Skeletal muscle tissue (tissue), 4 donors: ENCODE results near the gene PTPRK. TPM values are rescaled to one million over a fixed set of nuclear protein-coding genes. Genes with fewer than 3 reads are reported as not detected.

ENCODE experiments used
- H3K27ac ChIP-seq: one replicate; pipeline ENCODE4 v1.7.0; 2013; ENCODE audit warnings: mild to moderate bottlenecking, low read depth, low read length, inconsistent platforms
- H3K27me3 ChIP-seq, 3 donors: one replicate each; pipeline ENCODE4 v1.7.0; 2013; ENCODE audit warnings: low read length in 3 of 3; ENCODE audit not compliant: control insufficient read depth in 3 of 3, insufficient read depth in 3 of 3
- H3K36me3 ChIP-seq, 3 donors: one replicate each; pipeline ENCODE4 v1.7.0; 2013; ENCODE audit warnings: low read length in 3 of 3; ENCODE audit not compliant: control insufficient read depth in 3 of 3, insufficient read depth in 3 of 3
- H3K4me1 ChIP-seq, 3 donors: one replicate each; pipeline ENCODE4 v1.7.0; 2013; ENCODE audit warnings: low read length in 3 of 3, mild to moderate bottlenecking in 3 of 3; ENCODE audit not compliant: control insufficient read depth in 3 of 3, insufficient read depth in 3 of 3
- H3K4me3 ChIP-seq, 3 donors: one replicate each; pipeline ENCODE4 v1.7.0; 2013; ENCODE audit warnings: low read length in 3 of 3
- H3K9ac ChIP-seq, 3 donors: one replicate each; pipeline ENCODE4 v1.7.0; 2013; ENCODE audit warnings: low read length in 3 of 3, mild to moderate bottlenecking in 3 of 3, moderate library complexity in 2 of 3, low read depth in 1 of 3
- H3K9me3 ChIP-seq, 3 donors: one replicate each; pipeline ENCODE4 v1.7.0; 2013; ENCODE audit warnings: low read length in 3 of 3; ENCODE audit not compliant: control insufficient read depth in 3 of 3
- total RNA-seq: library from RNA; depleted of rRNA; stranded (reverse); fragments of >200 nt; gene quantifications from one replicate; pipeline ENCODE4 v1.2.3, GENCODE V29; 2014
- donor health status: Osteomylitis.

The PTPRK gene
- total RNA-seq, 1 donor from 2014 or later, result 37.1 TPM

- Histone ChIP-seq H3K9ac (no peak overlapping the region), H3K27ac (no peak overlapping the region), H3K36me3 (no peaks in the 10 kb centered on the region), H3K9me3 (no peaks in the 10 kb centered on the region), H3K27me3 (no peaks in the 10 kb centered on the region), H3K4me1 (no peaks in the 10 kb centered on the region), H3K4me3 (no peak overlapping the region)
Measured at GRCh38 chr6:128202169-128202765, 318.1 kb downstream of the PTPRK start.

DNA sequence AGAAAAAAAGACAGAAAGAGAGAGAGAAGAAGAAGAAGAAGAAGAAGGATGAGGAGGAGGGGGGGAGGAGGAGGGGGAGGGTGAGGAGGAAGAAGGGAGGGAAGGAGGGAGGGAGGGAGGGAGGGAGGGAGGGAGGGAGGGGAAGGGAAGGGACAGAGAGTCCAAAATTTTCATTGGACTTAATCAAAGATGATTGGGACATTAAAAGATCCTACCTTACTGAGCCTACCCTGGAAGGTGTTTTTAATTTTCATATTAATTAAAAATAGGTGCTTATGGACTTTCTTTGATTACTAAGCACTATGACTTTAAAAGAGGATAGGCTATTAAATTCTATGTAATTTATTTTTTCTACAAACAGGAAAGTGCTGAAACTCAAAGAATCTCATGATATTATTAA is 319.6 kb downstream of the PTPRK start:
- no peaks in the 10 kb centered on the region for H3K4me1 ChIP-seq
- no peaks in the 10 kb centered on the region for H3K9me3 ChIP-seq
- H3K9ac ChIP-seq, result no peak overlapping the region
- H3K4me3 ChIP-seq, result no peak overlapping the region
- no peaks in the 10 kb centered on the region for H3K36me3 ChIP-seq
- no peaks in the 10 kb centered on the region for H3K27me3 ChIP-seq
- no peak overlapping the region for H3K27ac ChIP-seq

DNA sequence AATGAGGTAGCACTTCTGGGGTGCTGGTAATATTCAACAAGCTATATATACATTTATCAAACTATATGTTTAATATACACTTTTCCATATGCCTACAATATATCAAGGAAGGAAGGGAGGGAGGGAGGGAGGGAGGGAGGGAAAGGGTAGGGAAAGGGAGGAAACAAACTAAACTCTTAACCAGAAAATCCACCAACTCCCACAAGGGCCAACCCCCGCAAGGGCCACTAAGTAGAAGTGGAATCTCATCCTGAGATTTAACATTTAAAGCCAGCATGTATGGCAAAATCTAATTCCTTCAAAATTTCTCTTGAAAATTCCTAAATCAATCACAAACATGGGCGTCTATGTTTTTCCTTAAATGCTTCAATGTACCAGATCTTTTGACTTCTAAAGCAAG is 320.9 kb downstream of the PTPRK start:
- Histone ChIP-seq H3K4me1 (no peaks in the 10 kb centered on the region), H3K36me3 (no peaks in the 10 kb centered on the region), H3K27me3 (no peaks in the 10 kb centered on the region), H3K9ac (no peak overlapping the region), H3K27ac (no peak overlapping the region), H3K9me3 (no peaks in the 10 kb centered on the region), H3K4me3 (no peak overlapping the region)

DNA sequence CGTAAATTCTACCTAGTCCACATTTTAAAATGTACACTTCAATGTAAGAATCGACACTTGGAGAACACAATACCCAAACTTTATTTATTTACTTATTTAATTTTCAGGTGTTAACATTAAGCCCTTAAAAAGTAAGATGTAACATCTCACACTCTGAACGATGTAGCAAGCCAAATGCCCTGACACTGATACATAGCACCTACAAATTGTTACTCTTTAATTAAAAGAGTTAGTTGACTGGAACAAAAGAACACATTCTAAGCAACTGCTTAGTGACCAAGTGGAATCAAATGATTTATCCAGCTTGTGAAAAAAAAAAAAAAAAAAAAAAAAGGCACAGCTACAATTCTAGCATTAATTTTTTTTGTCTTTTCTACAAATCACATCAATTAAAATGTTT is 327.4 kb downstream of the PTPRK start:
- Histone ChIP-seq H3K4me3 (no peak overlapping the region), H3K27ac (no peak overlapping the region), H3K4me1 (no peaks in the 10 kb centered on the region), H3K27me3 (no peaks in the 10 kb centered on the region), H3K9me3 (no peaks in the 10 kb centered on the region), H3K36me3 (no peaks in the 10 kb centered on the region), H3K9ac (no peak overlapping the region)

- H3K27me3 ChIP-seq, result no peaks in the 10 kb centered on the region
- no peaks in the 10 kb centered on the region for H3K36me3 ChIP-seq
- no peaks in the 10 kb centered on the region for H3K9me3 ChIP-seq
- no peak overlapping the region for H3K9ac ChIP-seq
- no peaks in the 10 kb centered on the region for H3K4me1 ChIP-seq
- H3K27ac ChIP-seq, result no peak overlapping the region
- no peak overlapping the region for H3K4me3 ChIP-seq
Measured at GRCh38 chr6:128188678-128189077, 331.7 kb downstream of the PTPRK start.

DNA sequence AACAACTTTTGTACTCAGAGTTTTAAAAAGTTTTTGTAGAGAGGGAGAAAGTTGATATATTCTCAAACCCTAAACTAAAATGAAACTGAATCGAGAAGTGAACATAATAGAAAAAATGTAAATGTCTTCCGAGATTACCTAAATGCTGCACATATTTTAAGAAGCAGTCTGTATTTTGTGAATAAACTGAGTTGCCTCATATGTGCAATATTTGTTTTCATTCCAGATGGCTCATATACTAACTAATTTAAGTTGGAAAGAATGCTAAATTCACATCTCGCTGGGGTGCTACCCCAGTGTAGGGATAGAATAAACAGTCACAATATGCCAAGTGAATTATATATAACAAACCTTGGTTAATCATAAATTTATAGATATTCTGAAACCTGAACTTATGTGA is 333.7 kb downstream of the PTPRK start:
- Histone ChIP-seq H3K27me3 (no peaks in the 10 kb centered on the region), H3K4me3 (no peak overlapping the region), H3K27ac (no peak overlapping the region), H3K9ac (no peak overlapping the region), H3K9me3 (no peaks in the 10 kb centered on the region), H3K36me3 (peaks cover 0 to 2% (median 0%) of the 10 kb centered on the region in 3 donors), H3K4me1 (no peaks in the 10 kb centered on the region)

DNA sequence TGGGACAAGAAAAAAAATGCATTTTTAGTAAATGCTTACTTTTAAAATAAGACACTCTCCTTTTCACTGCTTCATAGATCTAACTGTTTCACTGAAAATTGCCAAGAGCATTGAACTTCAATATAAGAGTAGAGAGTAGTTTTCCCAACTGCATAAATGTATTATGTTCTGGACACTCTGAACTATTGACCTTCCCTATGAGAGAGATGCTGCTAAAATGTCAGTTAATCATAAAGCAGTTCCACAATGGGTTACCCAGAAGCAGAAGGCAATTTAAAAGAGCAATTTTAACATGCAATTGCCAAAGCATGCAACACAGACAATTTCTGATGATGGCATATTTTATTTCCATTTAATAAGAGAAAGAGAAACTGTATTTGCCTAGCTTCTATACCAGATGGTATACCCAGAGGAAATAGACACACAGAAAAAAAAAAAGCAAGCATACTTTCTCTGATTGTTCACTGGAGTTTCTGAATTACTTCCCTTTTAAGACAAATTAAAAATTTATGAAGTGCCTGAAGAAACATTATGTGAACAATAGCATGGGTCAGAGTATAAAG is 340.4 kb downstream of the PTPRK start:
- Histone ChIP-seq H3K9me3 (no peaks in the 10 kb centered on the region), H3K27ac (no peak overlapping the region), H3K4me1 (no peaks in the 10 kb centered on the region), H3K36me3 (peaks cover 0 to 2% (median 0%) of the 10 kb centered on the region in 3 donors), H3K9ac (no peak overlapping the region), H3K27me3 (no peaks in the 10 kb centered on the region), H3K4me3 (no peak overlapping the region)

DNA sequence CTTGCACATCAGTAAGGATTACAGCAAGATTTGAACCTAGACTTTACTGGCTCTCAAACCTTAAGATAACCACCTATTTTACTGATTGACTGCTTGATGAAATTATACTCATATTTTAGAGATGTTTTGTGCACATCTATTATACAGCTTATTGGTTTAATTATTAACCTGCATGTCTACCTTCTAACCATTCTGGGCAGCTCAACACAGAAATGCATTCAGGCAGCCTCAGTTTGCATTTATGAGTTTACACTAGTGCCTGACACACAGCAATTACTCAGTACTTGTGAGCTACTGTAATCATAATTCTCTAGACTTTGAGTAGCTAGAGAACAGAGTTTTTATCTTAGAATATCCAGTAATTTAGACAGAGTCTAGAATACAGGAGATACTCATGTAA is 345.7 kb downstream of the PTPRK start:
- Histone ChIP-seq H3K4me1 (no peaks in the 10 kb centered on the region), H3K36me3 (no peaks in the 10 kb centered on the region), H3K27me3 (no peaks in the 10 kb centered on the region), H3K9ac (no peak overlapping the region), H3K9me3 (no peaks in the 10 kb centered on the region), H3K27ac (no peak overlapping the region), H3K4me3 (no peak overlapping the region)

- H3K4me3 ChIP-seq, result no peak overlapping the region
- no peaks in the 10 kb centered on the region for H3K4me1 ChIP-seq
- H3K9ac ChIP-seq, result no peak overlapping the region
- H3K36me3 ChIP-seq, result no peaks in the 10 kb centered on the region
- H3K9me3 ChIP-seq, result no peaks in the 10 kb centered on the region
- H3K27me3 ChIP-seq, result no peaks in the 10 kb centered on the region
- H3K27ac ChIP-seq, result no peak overlapping the region
Measured at GRCh38 chr6:128172752-128173682, 347.4 kb downstream of the PTPRK start.

DNA sequence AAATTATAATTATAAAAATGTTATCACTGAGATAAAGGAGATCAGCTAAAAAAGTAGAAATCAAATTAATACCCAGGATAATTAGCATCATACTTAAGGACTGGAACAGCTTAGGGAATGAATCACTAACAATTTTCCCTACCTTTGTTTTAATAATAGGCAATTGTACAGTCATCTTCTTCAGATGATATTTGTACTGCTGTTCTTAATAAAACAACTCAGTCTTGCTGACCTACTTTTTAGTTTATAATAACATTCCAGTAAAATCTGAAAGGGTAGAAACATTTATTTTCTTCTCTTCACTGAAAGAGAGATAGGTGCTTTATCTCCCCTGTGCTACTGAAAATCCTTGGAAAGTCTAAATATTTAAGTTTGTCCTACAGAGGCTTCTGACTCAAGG is 348.3 kb downstream of the PTPRK start:
- Histone ChIP-seq H3K36me3 (no peaks in the 10 kb centered on the region), H3K4me1 (no peaks in the 10 kb centered on the region), H3K9ac (no peak overlapping the region), H3K9me3 (no peaks in the 10 kb centered on the region), H3K27me3 (no peaks in the 10 kb centered on the region), H3K27ac (no peak overlapping the region), H3K4me3 (no peak overlapping the region)
